IMR-90 (cell line): Measurements from ENCODE around the gene MSX1. TPM values are rescaled to one million over a fixed set of nuclear protein-coding genes. Genes with fewer than 3 reads are reported as not detected.

Source experiments
- ATAC-seq: fragments of 200-7000 bp; cut with Tn5 transposase; 2 replicates; pipeline ENCODE4 v1.9.1; 2020; ENCODE audit warnings: low read depth, mild to moderate bottlenecking, moderate library complexity
- BruUV-seq: library from RNA; stranded (reverse); fragments of 400-500 nt; replicated peaks from 2 replicates; lab custom pipeline; 2021; lab: Mats Ljungman, UMichigan
- CTCF ChIA-PET: fragments of 300-600 bp; formaldehyde crosslinking; extraction: SDS; loops from one replicate; lab custom pipeline; 2021; ENCODE audit warnings: antibody characterized with exemption; lab: Yijun Ruan, JAX
- POLR2A ChIA-PET: fragments of 300-600 bp; sonication (Branson Sonifier 250); formaldehyde crosslinking; loops from one replicate; lab custom pipeline; 2022; ENCODE audit warnings: antibody characterized with exemption; ENCODE audit not compliant: unreplicated experiment; lab: Charles Lee
- DNase-seq: peaks from one replicate; pipeline ENCODE4 v3.0.0; 2013
- H2AFZ ChIP-seq: replicated peaks from 2 replicates; pipeline ENCODE3; 2013; ENCODE audit warnings: low read length, mild to moderate bottlenecking; ENCODE audit not compliant: poor library complexity
- H2AK5ac ChIP-seq: 2 replicates; pipeline ENCODE4 v1.6.1; 2013; ENCODE audit warnings: low read depth, low read length, inconsistent platforms
- H2AK9ac ChIP-seq: replicated peaks from 2 replicates; pipeline ENCODE3; 2013; ENCODE audit warnings: mild to moderate bottlenecking, low read depth, low read length, moderate library complexity; ENCODE audit not compliant: poor library complexity
- H2BK120ac ChIP-seq: 2 replicates; pipeline ENCODE4 v1.6.1; 2013; ENCODE audit warnings: low read depth, low read length, inconsistent platforms
- H2BK15ac ChIP-seq: 3 replicates; pipeline ENCODE4 v1.6.1; 2013; ENCODE audit warnings: low read depth, low read length, inconsistent platforms
- H2BK20ac ChIP-seq: 2 replicates; pipeline ENCODE4 v1.6.1; 2013; ENCODE audit warnings: low read depth, mild to moderate bottlenecking, inconsistent platforms, low read length, moderate library complexity
- H2BK5ac ChIP-seq: 2 replicates; pipeline ENCODE4 v1.6.1; 2013; ENCODE audit warnings: mild to moderate bottlenecking, low read depth, low read length, inconsistent platforms; ENCODE audit not compliant: poor library complexity, severe bottlenecking
- H3K14ac ChIP-seq: replicated peaks from 2 replicates; pipeline ENCODE4 v1.6.1; 2013; ENCODE audit warnings: low read depth, low read length, inconsistent platforms
- H3K18ac ChIP-seq: 2 replicates; pipeline ENCODE4 v1.6.1; 2013; ENCODE audit warnings: low read depth, low read length, control low read depth
- H3K23ac ChIP-seq: 2 replicates; pipeline ENCODE4 v1.6.1; 2013; ENCODE audit warnings: low read depth, low read length, inconsistent platforms
- H3K27ac ChIP-seq: 2 replicates; pipeline ENCODE4 v1.5.1; 2013; ENCODE audit warnings: mild to moderate bottlenecking, control low read depth, low read length; ENCODE audit not compliant: insufficient read depth
- H3K27me3 ChIP-seq: 2 replicates; pipeline ENCODE4 v1.6.1; 2013; ENCODE audit warnings: low read length; ENCODE audit not compliant: control insufficient read depth, insufficient read depth
- H3K36me3 ChIP-seq: 2 replicates; pipeline ENCODE4 v1.6.1; 2013; ENCODE audit warnings: low read length, mixed read lengths; ENCODE audit not compliant: control insufficient read depth, insufficient read depth
- H3K4ac ChIP-seq: 2 replicates; pipeline ENCODE4 v1.6.1; 2013; ENCODE audit warnings: low read depth, low read length, inconsistent platforms
- H3K4me1 ChIP-seq: 2 replicates; pipeline ENCODE4 v1.6.1; 2013; ENCODE audit warnings: low read length, mixed read lengths; ENCODE audit not compliant: control insufficient read depth, insufficient read depth
- H3K4me2 ChIP-seq: 2 replicates; pipeline ENCODE4 v1.6.1; 2013; ENCODE audit warnings: low read depth, mild to moderate bottlenecking, control low read depth, low read length, moderate library complexity
- H3K4me3 ChIP-seq: 2 replicates; pipeline ENCODE4 v1.5.1; 2013; ENCODE audit warnings: low read depth, mild to moderate bottlenecking, control low read depth, low read length, moderate library complexity; ENCODE audit not compliant: insufficient read depth
- H3K56ac ChIP-seq: 2 replicates; pipeline ENCODE4 v1.6.1; 2013; ENCODE audit warnings: low read length, inconsistent platforms; ENCODE audit not compliant: insufficient read depth; ENCODE audit errors: extremely low read depth
- H3K79me1 ChIP-seq, 2 experiments: 2 replicates each; pipeline ENCODE4 v1.6.1; 2013; ENCODE audit warnings: low read length in 2 of 2, inconsistent platforms in 1 of 2, low read depth in 1 of 2
- H3K9ac ChIP-seq: 2 replicates; pipeline ENCODE4 v1.6.1; 2013; ENCODE audit warnings: low read depth, low read length, control low read depth
- H3K9me1 ChIP-seq: 2 replicates; pipeline ENCODE4 v1.6.1; 2013; ENCODE audit warnings: low read length, inconsistent platforms; ENCODE audit not compliant: insufficient read depth
- H3K9me3 ChIP-seq: 2 replicates; pipeline ENCODE4 v1.6.1; 2013; ENCODE audit warnings: low read length; ENCODE audit not compliant: control insufficient read depth, insufficient read depth
- H4K20me1 ChIP-seq: 2 replicates; pipeline ENCODE4 v1.6.1; 2013; ENCODE audit warnings: low read length, inconsistent platforms; ENCODE audit not compliant: insufficient read depth
- H4K5ac ChIP-seq: 2 replicates; pipeline ENCODE4 v1.6.1; 2013; ENCODE audit warnings: mild to moderate bottlenecking, low read depth, low read length, control low read depth
- H4K8ac ChIP-seq, 2 experiments: 2 replicates each; pipeline ENCODE4 v1.6.1; 2013; ENCODE audit warnings: low read depth in 2 of 2, low read length in 2 of 2, control low read depth in 1 of 2, inconsistent platforms in 1 of 2
- H4K91ac ChIP-seq: 2 replicates; pipeline ENCODE4 v1.6.1; 2013; ENCODE audit warnings: low read depth, low read length, inconsistent platforms; ENCODE audit not compliant: insufficient read depth
- BHLHE40 ChIP-seq: fragments of 150-350 bp; IDR thresholded peaks from 2 replicates; pipeline ENCODE4 v1.6.1; 2016; ENCODE audit warnings: mild to moderate bottlenecking, low read depth, low read length
- CEBPB ChIP-seq: IDR thresholded peaks from 2 replicates; pipeline ENCODE4 v1.6.1; 2012; ENCODE audit warnings: low read depth, low read length, improper control_type of control experiment
- CHD1 ChIP-seq: IDR thresholded peaks from 2 replicates; pipeline ENCODE4 v1.6.1; 2012; ENCODE audit warnings: low read depth, low read length, improper control_type of control experiment
- CTCF ChIP-seq: conservative IDR thresholded peaks from 2 replicates; pipeline ENCODE4 v1.5.1; 2012; ENCODE audit warnings: mild to moderate bottlenecking, low read depth, low read length, improper control_type of control experiment
- FOS ChIP-seq: fragments of 150-350 bp; IDR thresholded peaks from 2 replicates; pipeline ENCODE4 v1.6.1; 2016; ENCODE audit warnings: low read depth, low read length
- MAFK ChIP-seq: IDR thresholded peaks from 2 replicates; pipeline ENCODE4 v1.6.1; 2012; ENCODE audit warnings: low read depth, low read length, improper control_type of control experiment
- MAZ ChIP-seq: IDR thresholded peaks from 2 replicates; pipeline ENCODE4 v1.6.1; 2012; ENCODE audit warnings: low read depth, mild to moderate bottlenecking, low read length, improper control_type of control experiment, moderate library complexity, borderline replicate concordance
- MXI1 ChIP-seq: IDR thresholded peaks from 2 replicates; pipeline ENCODE4 v1.6.1; 2012; ENCODE audit warnings: low read depth, mild to moderate bottlenecking, low read length, moderate library complexity, borderline replicate concordance
- NFE2L2 ChIP-seq: fragments of 150-350 bp; IDR thresholded peaks from 2 replicates; pipeline ENCODE4 v1.6.1; 2016; ENCODE audit warnings: low read depth, mild to moderate bottlenecking, low read length
- POLR2A ChIP-seq: IDR thresholded peaks from 2 replicates; pipeline ENCODE4 v1.6.1; 2012; ENCODE audit warnings: mild to moderate bottlenecking, low read depth, low read length
- RAD21 ChIP-seq: IDR thresholded peaks from 2 replicates; pipeline ENCODE4 v1.6.1; 2012; ENCODE audit warnings: low read length, improper control_type of control experiment
- RCOR1 ChIP-seq: IDR thresholded peaks from 2 replicates; pipeline ENCODE4 v1.6.1; 2012; ENCODE audit warnings: mild to moderate bottlenecking, low read length, improper control_type of control experiment; ENCODE audit not compliant: insufficient replicate concordance
- RFX5 ChIP-seq: IDR thresholded peaks from 2 replicates; pipeline ENCODE4 v1.8.0; 2012; ENCODE audit warnings: low read depth, mild to moderate bottlenecking, low read length, moderate library complexity
- SMC3 ChIP-seq: fragments of 150-350 bp; IDR thresholded peaks from 2 replicates; pipeline ENCODE4 v1.6.1; 2016; ENCODE audit warnings: low read depth, mild to moderate bottlenecking, antibody characterized with exemption, low read length, moderate library complexity
- USF2 ChIP-seq: fragments of 150-350 bp; IDR thresholded peaks from 2 replicates; pipeline ENCODE4 v1.6.1; 2017; ENCODE audit warnings: mild to moderate bottlenecking, antibody characterized with exemption, low read length, low read depth
- WGBS, 2 experiments: methylation state at CpG; one replicate each; pipeline versions ENCODE4 v1.1.5 to v1.1.7; 2013; ENCODE audit warnings: missing lambda C conversion rate in 2 of 2; ENCODE audit not compliant: insufficient read length in 1 of 2; ENCODE audit errors: extremely low coverage in 2 of 2; 5-methylcytosine and 5-hydroxymethylcytosine counted together
- dilution Hi-C: fragments of 300-500 bp; cut with HindIII; formaldehyde crosslinking; loops from one replicate; pipeline ENCODE4 v1.14.3; 2018; ENCODE audit warnings: low sequenced_read_pairs; ENCODE audit not compliant: unreplicated experiment
- in situ Hi-C: fragments of 300-500 bp; cut with MboI; formaldehyde crosslinking; loops from 3 replicates; pipeline ENCODE4 v1.14.3; 2019; ENCODE audit warnings: low sequenced_read_pairs, inconsistent platforms, mixed read lengths
- intact Hi-C: fragments of 100-400 bp; cut with micrococcal nuclease; formaldehyde crosslinking; loops from 2 replicates; pipeline ENCODE4 v1.10.0; 2022
- polyA plus RNA-seq, 3 experiments: library from polyadenylated mRNA; depleted of rRNA; stranded (reverse); fragments of >200 nt; gene quantifications; 2 replicates each; pipeline ENCODE4 v1.2.3, GENCODE V29; 2012; ENCODE audit warnings: low replicate concordance in 1 of 3
- total RNA-seq: library from RNA; depleted of rRNA; stranded (reverse); fragments of >200 nt; gene quantifications from 2 replicates; pipeline ENCODE4 v1.2.3, GENCODE V29; 2012
- TF ChIP-seq, protein P1 (sequence below): fragments of 150-350 bp; IDR thresholded peaks from 2 replicates; pipeline ENCODE4 v1.6.1; 2016; ENCODE audit warnings: low read depth, mild to moderate bottlenecking, low read length, moderate library complexity, borderline replicate concordance

The MSX1 gene
- total and polyA plus RNA-seq, 2 of the 4 experiments (the other 2 are of a cell fraction) = 1.1 to 3.9 TPM

DNA sequence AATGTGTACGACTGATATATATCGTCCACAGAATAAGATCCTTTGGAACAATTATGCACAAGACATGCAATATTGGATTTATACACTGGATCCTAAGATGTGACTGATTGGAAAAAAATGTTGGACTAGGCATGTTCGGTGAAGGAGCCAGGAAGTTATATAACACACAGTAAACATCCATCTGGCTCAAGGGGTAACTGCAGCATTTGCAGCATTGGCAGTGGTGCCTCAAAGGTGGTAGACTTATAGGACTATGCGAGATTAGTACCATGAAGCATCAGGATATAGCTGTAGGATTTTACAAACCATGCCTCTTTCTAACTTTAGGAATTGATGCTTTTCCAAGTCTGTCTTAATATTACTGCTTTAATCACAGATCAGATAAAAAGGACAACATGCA is 34.3 kb downstream of the MSX1 start:
- intact Hi-C loops (no loop called here), in situ Hi-C loops (no loop called here), dilution Hi-C loops (no loop called here)
- no TSS peak for BruUV-seq
- no peak overlapping the region for H3K23ac ChIP-seq
- no CpG with 5 or more reads among the region's 4 CpGs for WGBS, 2 experiments
- H3K36me3 ChIP-seq = no peaks in the 10 kb centered on the region
- H2BK120ac ChIP-seq = no peak overlapping the region
- no peak overlapping the region for H2BK5ac ChIP-seq
- H3K9me1 ChIP-seq = no peaks in the 10 kb centered on the region
- no peak overlapping the region for H3K14ac ChIP-seq
- no peak overlapping the region for H3K9ac ChIP-seq
- H3K4me3 ChIP-seq = no peak overlapping the region
- ATAC-seq (no peak), DNase-seq (no peak)
- H3K4ac ChIP-seq = no peak overlapping the region
- peaks cover 22% of the 10 kb centered on the region for H3K27me3 ChIP-seq
- H3K18ac ChIP-seq = no peak overlapping the region
- no peak overlapping the region for H4K91ac ChIP-seq
- H2AFZ ChIP-seq = no peak overlapping the region
- H2AK9ac ChIP-seq = no peak overlapping the region
- no peak overlapping the region for H2BK15ac ChIP-seq
- H2BK20ac ChIP-seq = no peak overlapping the region
- no peak overlapping the region for H3K56ac ChIP-seq
- H4K8ac ChIP-seq = no peak overlapping the region
- no peaks in the 10 kb centered on the region for H3K4me1 ChIP-seq
- no peak overlapping the region for H2AK5ac ChIP-seq
- H3K9me3 ChIP-seq = no peaks in the 10 kb centered on the region
- POLR2A ChIA-PET = no interaction called here
- no peak overlapping the region for H3K4me2 ChIP-seq
- H3K27ac ChIP-seq = no peak overlapping the region
- no peak overlapping the region for H4K5ac ChIP-seq
- CTCF ChIA-PET = no interaction called here
- TF ChIP-seq POLR2A (no peak), RAD21 (no peak), MXI1 (no peak), CTCF (no peak), CEBPB (no peak), MAFK (no peak), NFE2L2 (no peak), RFX5 (no peak), RCOR1 (no peak), BHLHE40 (no peak), MAZ (no peak), CHD1 (no peak), USF2 (no peak), FOS (no peak), SMC3 (no peak)
- TF ChIP-seq, protein P1, sequence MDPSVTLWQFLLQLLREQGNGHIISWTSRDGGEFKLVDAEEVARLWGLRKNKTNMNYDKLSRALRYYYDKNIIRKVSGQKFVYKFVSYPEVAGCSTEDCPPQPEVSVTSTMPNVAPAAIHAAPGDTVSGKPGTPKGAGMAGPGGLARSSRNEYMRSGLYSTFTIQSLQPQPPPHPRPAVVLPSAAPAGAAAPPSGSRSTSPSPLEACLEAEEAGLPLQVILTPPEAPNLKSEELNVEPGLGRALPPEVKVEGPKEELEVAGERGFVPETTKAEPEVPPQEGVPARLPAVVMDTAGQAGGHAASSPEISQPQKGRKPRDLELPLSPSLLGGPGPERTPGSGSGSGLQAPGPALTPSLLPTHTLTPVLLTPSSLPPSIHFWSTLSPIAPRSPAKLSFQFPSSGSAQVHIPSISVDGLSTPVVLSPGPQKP = no peak
- H3K79me1 ChIP-seq = no peaks in the 10 kb centered on the region
- H4K20me1 ChIP-seq = no peaks in the 10 kb centered on the region
